Stomach (tissue), 4 donors: ENCODE measurements around the gene GPRASP1.

ENCODE experiments used
- POLR2AphosphoS5 ChIP-seq, 3 donors: sonication (generic); formaldehyde crosslinking; IDR thresholded peaks; one replicate each; pipeline ENCODE4 v1.6.1; 2016; ENCODE audit warnings: antibody characterized with exemption in 3 of 3
- TF ChIP-seq, protein P1 (sequence below), 7 experiments: fragments of 450-650 bp in 4 of 7; fragments of 200-600 bp in 3 of 7; sonication (generic) in 3 of 7; IDR thresholded peaks; one replicate each; pipeline ENCODE4 v1.5.1; 2016 to 2019; ENCODE audit warnings: antibody characterized with exemption in 7 of 7, control low read depth in 2 of 7, mild to moderate bottlenecking in 1 of 7

DNA sequence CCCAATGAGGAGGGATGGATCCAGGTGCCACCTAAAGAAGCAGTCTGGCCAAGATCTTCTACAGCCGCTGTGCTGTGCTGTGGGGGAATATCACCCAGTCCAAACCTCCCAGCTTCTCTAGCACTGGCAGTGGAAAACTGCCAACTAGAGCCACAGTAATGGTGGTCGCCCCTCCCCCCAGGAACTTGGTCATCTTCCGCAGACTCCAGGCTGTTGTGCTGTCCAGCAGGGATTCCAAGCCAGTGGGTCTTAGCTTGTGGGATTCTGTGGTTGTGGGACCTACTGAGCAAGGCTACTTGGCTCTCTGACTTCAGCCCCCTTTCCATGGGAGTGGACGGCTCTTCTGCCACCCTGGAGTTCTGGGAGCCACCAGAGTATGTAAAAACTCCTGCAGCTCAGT is 18.2 kb downstream of the GPRASP1 start:
- TF ChIP-seq, protein P1, sequence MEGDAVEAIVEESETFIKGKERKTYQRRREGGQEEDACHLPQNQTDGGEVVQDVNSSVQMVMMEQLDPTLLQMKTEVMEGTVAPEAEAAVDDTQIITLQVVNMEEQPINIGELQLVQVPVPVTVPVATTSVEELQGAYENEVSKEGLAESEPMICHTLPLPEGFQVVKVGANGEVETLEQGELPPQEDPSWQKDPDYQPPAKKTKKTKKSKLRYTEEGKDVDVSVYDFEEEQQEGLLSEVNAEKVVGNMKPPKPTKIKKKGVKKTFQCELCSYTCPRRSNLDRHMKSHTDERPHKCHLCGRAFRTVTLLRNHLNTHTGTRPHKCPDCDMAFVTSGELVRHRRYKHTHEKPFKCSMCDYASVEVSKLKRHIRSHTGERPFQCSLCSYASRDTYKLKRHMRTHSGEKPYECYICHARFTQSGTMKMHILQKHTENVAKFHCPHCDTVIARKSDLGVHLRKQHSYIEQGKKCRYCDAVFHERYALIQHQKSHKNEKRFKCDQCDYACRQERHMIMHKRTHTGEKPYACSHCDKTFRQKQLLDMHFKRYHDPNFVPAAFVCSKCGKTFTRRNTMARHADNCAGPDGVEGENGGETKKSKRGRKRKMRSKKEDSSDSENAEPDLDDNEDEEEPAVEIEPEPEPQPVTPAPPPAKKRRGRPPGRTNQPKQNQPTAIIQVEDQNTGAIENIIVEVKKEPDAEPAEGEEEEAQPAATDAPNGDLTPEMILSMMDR (IDR thresholded peaks at IDR 0.05) = no peak
- no peak for TF ChIP-seq POLR2AphosphoS5 (IDR thresholded peaks at IDR 0.05)
